Dendritic cell treated with granulocyte-macrophage colony-stimulating factor and Interleukin-4, amounts not matched to agents 40 ng/mL and 50 ng/mL, for 4 days (primary cell): ENCODE data around the gene SCRN2.

Source experiments
- H3K27ac Mint-ChIP-seq: one replicate; pipeline ENCODE4 v1.8.0; 2022; ENCODE audit warnings: mild to moderate bottlenecking, mixed read lengths
- H3K27me3 Mint-ChIP-seq: one replicate; pipeline ENCODE4 v1.8.0; 2022; ENCODE audit warnings: mild to moderate bottlenecking, mixed read lengths
- H3K36me3 Mint-ChIP-seq: one replicate; pipeline ENCODE4 v1.8.0; 2022; ENCODE audit warnings: low read depth, mixed read lengths
- H3K4me1 Mint-ChIP-seq: one replicate; pipeline ENCODE4 v1.8.0; 2022; ENCODE audit warnings: low read depth, mixed read lengths
- H3K4me3 Mint-ChIP-seq: one replicate; pipeline ENCODE4 v1.8.0; 2022; ENCODE audit warnings: mild to moderate bottlenecking, moderate library complexity, mixed read lengths
- H3K9me3 Mint-ChIP-seq: one replicate; pipeline ENCODE4 v1.8.0; 2022; ENCODE audit warnings: mixed read lengths
- intact Hi-C: fragments of 100-400 bp; cut with micrococcal nuclease; formaldehyde crosslinking; loops from one replicate; pipeline ENCODE4 v1.15.0; 2022

Gene SCRN2

GRCh38 chr17:47877368-47878034, 36.4 kb upstream of the SCRN2 start:
- Mint-ChIP-seq H3K27me3 (peaks cover 40% of the 10 kb centered on the region), H3K4me1 (peaks cover 35% of the 10 kb centered on the region), H3K4me3 (no peak overlapping the region), H3K27ac (no peak overlapping the region), H3K9me3 (peaks cover 9% of the 10 kb centered on the region), H3K36me3 (no peaks in the 10 kb centered on the region)
- intact Hi-C loops, result no loop called here

- intact Hi-C loops, result no loop called here
- H3K36me3 Mint-ChIP-seq, result no peaks in the 10 kb centered on the region
- no peak overlapping the region for H3K4me3 Mint-ChIP-seq
- H3K27ac Mint-ChIP-seq, result no peak overlapping the region
- peaks cover 9% of the 10 kb centered on the region for H3K9me3 Mint-ChIP-seq
- peaks cover 59% of the 10 kb centered on the region for H3K27me3 Mint-ChIP-seq
- H3K4me1 Mint-ChIP-seq, result peaks cover 24% of the 10 kb centered on the region
Observed at GRCh38 chr17:47875011-47875985, 34.2 kb upstream of the SCRN2 start.

- intact Hi-C loops, result no loop called here
- Mint-ChIP-seq H3K27me3 (peaks cover 67% of the 10 kb centered on the region), H3K4me1 (peaks cover 24% of the 10 kb centered on the region), H3K9me3 (peaks cover 9% of the 10 kb centered on the region), H3K27ac (no peak overlapping the region), H3K36me3 (no peaks in the 10 kb centered on the region), H3K4me3 (no peak overlapping the region)
Observed at GRCh38 chr17:47873200-47874090, 32.4 kb upstream of the SCRN2 start.

- Mint-ChIP-seq H3K9me3 (peaks cover 9% of the 10 kb centered on the region), H3K36me3 (no peaks in the 10 kb centered on the region), H3K27ac (no peak overlapping the region), H3K27me3 (peaks cover 67% of the 10 kb centered on the region), H3K4me1 (peaks cover 17% of the 10 kb centered on the region), H3K4me3 (no peak overlapping the region)
- intact Hi-C loops, result no loop called here
Observed at GRCh38 chr17:47872651-47873161, 31.6 kb upstream of the SCRN2 start.

GRCh38 chr17:47872019-47872650, 31.1 kb upstream of the SCRN2 start:
- Mint-ChIP-seq H3K4me3 (no peak overlapping the region), H3K36me3 (no peaks in the 10 kb centered on the region), H3K27me3 (peaks cover 69% of the 10 kb centered on the region), H3K9me3 (peaks cover 9% of the 10 kb centered on the region), H3K27ac (no peak overlapping the region), H3K4me1 (peaks cover 11% of the 10 kb centered on the region)
- intact Hi-C loops, result no loop called here

- Mint-ChIP-seq H3K4me1 (peaks cover 11% of the 10 kb centered on the region), H3K36me3 (no peaks in the 10 kb centered on the region), H3K9me3 (peaks cover 9% of the 10 kb centered on the region), H3K27me3 (peaks cover 79% of the 10 kb centered on the region), H3K27ac (no peak overlapping the region), H3K4me3 (no peak overlapping the region)
- intact Hi-C loops, result no loop called here
Observed at GRCh38 chr17:47871048-47871447, 30.0 kb upstream of the SCRN2 start.

- intact Hi-C loops, result no loop called here
- Mint-ChIP-seq H3K27me3 (peaks cover 81% of the 10 kb centered on the region), H3K9me3 (peaks cover 9% of the 10 kb centered on the region), H3K27ac (no peak overlapping the region), H3K4me3 (no peak overlapping the region), H3K36me3 (no peaks in the 10 kb centered on the region), H3K4me1 (peaks cover 11% of the 10 kb centered on the region)
Observed at GRCh38 chr17:47870056-47870455, 29.0 kb upstream of the SCRN2 start.

- intact Hi-C loops, result no loop called here
- Mint-ChIP-seq H3K4me3 (no peak overlapping the region), H3K4me1 (peaks cover 7% of the 10 kb centered on the region), H3K27ac (no peak overlapping the region), H3K9me3 (peaks cover 7% of the 10 kb centered on the region), H3K36me3 (no peaks in the 10 kb centered on the region), H3K27me3 (peaks cover 79% of the 10 kb centered on the region)
Observed at GRCh38 chr17:47869114-47869513, 28.0 kb upstream of the SCRN2 start.

GRCh38 chr17:47867813-47868533, 26.9 kb upstream of the SCRN2 start:
- Mint-ChIP-seq H3K36me3 (no peaks in the 10 kb centered on the region), H3K4me3 (no peak overlapping the region), H3K27me3 (peaks cover 71% of the 10 kb centered on the region), H3K4me1 (peaks cover 4% of the 10 kb centered on the region), H3K27ac (no peak overlapping the region), H3K9me3 (no peaks in the 10 kb centered on the region)
- intact Hi-C loops, result no loop called here

GRCh38 chr17:47866941-47867340, 25.9 kb upstream of the SCRN2 start:
- H3K36me3 Mint-ChIP-seq, result no peaks in the 10 kb centered on the region
- H3K4me3 Mint-ChIP-seq, result no peak overlapping the region
- H3K27ac Mint-ChIP-seq, result no peak overlapping the region
- peaks cover 8% of the 10 kb centered on the region for H3K4me1 Mint-ChIP-seq
- peaks cover 61% of the 10 kb centered on the region for H3K27me3 Mint-ChIP-seq
- no peaks in the 10 kb centered on the region for H3K9me3 Mint-ChIP-seq
- intact Hi-C loops, result no loop called here

- H3K4me3 Mint-ChIP-seq, result no peak overlapping the region
- peaks cover 8% of the 10 kb centered on the region for H3K4me1 Mint-ChIP-seq
Observed at GRCh38 chr17:47864791-47865216, 23.7 kb upstream of the SCRN2 start.

GRCh38 chr17:47862621-47863440, 21.8 kb upstream of the SCRN2 start:
- Mint-ChIP-seq H3K27ac (no peak overlapping the region), H3K4me1 (peaks cover 14% of the 10 kb centered on the region), H3K27me3 (peaks cover 43% of the 10 kb centered on the region)

More at GRCh38 chr17:47864791-47865216, 23.7 kb upstream of the SCRN2 start:
- no peak overlapping the region for H3K27ac Mint-ChIP-seq
- peaks cover 44% of the 10 kb centered on the region for H3K27me3 Mint-ChIP-seq
- H3K9me3 Mint-ChIP-seq, result no peaks in the 10 kb centered on the region
- no peaks in the 10 kb centered on the region for H3K36me3 Mint-ChIP-seq
- intact Hi-C loops, result no loop called here

More at GRCh38 chr17:47862621-47863440, 21.8 kb upstream of the SCRN2 start:
- no peaks in the 10 kb centered on the region for H3K9me3 Mint-ChIP-seq
- H3K36me3 Mint-ChIP-seq, result no peaks in the 10 kb centered on the region
- intact Hi-C loops, result no loop called here
- H3K4me3 Mint-ChIP-seq, result no peak overlapping the region
